Vagina (tissue), 2 donors: ENCODE results near the gene SCO2.

Experiments used
- POLR2A ChIP-seq, 2 donors: fragments of 450-650 bp; IDR thresholded peaks; one replicate each; pipeline ENCODE4 v1.6.1; 2017; ENCODE audit warnings: antibody characterized with exemption in 2 of 2, mild to moderate bottlenecking in 2 of 2, moderate library complexity in 2 of 2
- POLR2AphosphoS5 ChIP-seq, 2 donors: sonication (generic); formaldehyde crosslinking; IDR thresholded peaks; one replicate each; pipeline ENCODE4 v1.9.0; 2017; ENCODE audit warnings: antibody characterized with exemption in 2 of 2, mild to moderate bottlenecking in 2 of 2, low read depth in 1 of 2; ENCODE audit not compliant: insufficient read depth in 1 of 2

GRCh38 chr22:50571264-50572175 lies 46.1 kb upstream of the SCO2 start:
- TF ChIP-seq POLR2AphosphoS5 (IDR thresholded peaks at IDR 0.05; ENCODE audit: insufficient read depth in 1 of 2, low read depth in 1 of 2) (no peak), POLR2A (IDR thresholded peaks at IDR 0.05) (no peak)
